Cerebellar nuclear complex (tissue), 1 donor: ENCODE results near the gene KRTAP12-2.

Experiments used
- DNase-seq, 2 experiments: peaks; one replicate each; lab custom pipeline; 2025; lab: John Stamatoyannopoulos, UW

The KRTAP12-2 gene

GRCh38 chr21:44626673-44627143 lies 40.0 kb downstream of the KRTAP12-2 start, which contains the start of gene KRTAP10-9:
Gene KRTAP10-9 (plus strand): TSS chr21:44627093. CDS start chr21:44627172, 79 bp downstream.
- no peak for DNase-seq

- DNase-seq: no peak
Observed at GRCh38 chr21:44626262-44626661, 40.5 kb downstream of the KRTAP12-2 start.

- no peak for DNase-seq
Observed at GRCh38 chr21:44625756-44626155, 41.0 kb downstream of the KRTAP12-2 start.

GRCh38 chr21:44623575-44623974 lies 43.2 kb downstream of the KRTAP12-2 start:
- DNase-seq: no peak

DNA sequence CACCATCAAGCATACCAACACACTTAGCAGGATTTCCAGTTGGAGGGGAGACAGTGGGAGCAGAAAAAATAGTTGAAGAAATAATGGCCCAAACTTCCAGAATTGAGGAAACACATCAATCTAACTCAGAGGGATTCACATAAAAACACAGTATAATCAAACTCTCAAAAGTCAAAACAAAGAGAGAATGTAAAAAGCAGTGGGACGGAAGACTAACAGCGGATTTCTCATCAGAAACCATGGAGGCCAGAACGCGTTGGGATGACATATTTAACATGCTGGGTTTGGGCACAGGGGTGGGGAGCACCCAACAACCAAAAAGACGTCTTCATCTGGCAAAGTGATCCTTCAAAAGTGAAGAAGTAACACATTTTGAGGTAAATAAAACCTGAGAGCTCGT lies 46.8 kb downstream of the KRTAP12-2 start:
- DNase-seq: no peak

- DNase-seq: no peak
Observed at GRCh38 chr21:44618909-44619308, 47.8 kb downstream of the KRTAP12-2 start.

GRCh38 chr21:44618504-44618903 lies 48.2 kb downstream of the KRTAP12-2 start:
- DNase-seq: no peak

DNA sequence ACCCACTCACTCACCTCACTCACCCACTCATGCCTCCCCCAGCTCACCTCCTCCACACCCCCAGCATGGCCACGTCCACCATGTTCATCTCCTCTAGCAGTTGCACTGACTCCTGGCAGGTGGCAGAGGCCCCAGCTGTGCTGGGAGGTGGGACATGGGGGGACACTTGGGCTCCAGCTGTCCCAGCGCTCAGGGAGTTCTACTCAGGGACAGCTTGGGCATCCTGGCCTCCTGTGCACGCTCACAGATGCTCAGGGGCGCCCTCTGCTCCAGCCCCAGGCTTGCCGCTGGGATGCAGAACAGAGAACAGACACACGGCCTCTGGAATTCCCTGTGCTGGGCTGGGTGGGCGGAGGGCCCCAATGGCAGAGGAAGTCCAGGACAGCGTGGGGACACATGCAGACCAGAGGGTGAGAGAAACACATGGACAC lies 49.6 kb downstream of the KRTAP12-2 start:
- no peak for DNase-seq

DNA sequence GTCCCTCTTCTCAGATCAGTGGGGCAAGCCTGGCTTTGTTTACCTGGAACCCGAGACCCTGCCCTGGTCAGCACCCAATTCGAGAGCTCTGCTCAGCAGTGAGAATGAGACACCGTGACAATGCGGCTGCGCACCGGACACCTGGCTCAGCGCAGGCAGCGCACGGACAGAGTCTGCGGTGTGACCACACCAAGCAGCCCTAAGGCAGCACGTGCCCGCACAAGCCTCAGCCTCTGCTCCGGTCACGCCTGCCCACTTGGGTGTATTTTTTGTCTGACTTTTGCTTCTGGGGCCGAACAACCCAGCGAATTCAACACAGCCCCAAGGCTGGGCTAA lies 50.2 kb downstream of the KRTAP12-2 start:
- DNase-seq: no peak
